WI38 (cell line): ENCODE results near the gene NLRP5.

Experiments
- H3K4me3 ChIP-seq: 2 replicates; pipeline ENCODE4 v1.5.1; 2011; ENCODE audit warnings: low read depth, mild to moderate bottlenecking, control low read depth, low read length
- TF ChIP-seq, protein P1 (sequence below): IDR thresholded peaks from 2 replicates; pipeline ENCODE4 v1.5.1; 2012; ENCODE audit warnings: low read depth, mild to moderate bottlenecking, control low read depth, low read length

NLRP5 gene

DNA sequence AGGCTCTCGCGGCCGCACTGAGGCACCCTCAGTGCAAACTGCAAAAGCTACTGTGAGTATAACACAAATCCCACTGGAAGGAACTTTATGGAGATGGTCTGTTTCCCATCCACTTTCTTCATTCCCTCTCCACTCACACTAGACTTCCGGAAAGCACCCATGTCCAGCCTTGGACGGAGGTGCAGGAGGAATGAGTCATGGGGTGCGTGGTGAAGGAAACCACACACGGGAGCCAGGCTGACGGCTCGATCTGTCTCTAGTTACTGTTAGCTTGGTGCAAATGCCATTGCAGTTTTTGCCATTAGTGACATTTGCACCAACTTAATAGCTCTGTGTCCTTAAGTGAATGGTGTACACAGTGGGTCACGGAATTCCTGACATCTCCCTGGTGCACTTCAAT, 24.4 kb upstream of the NLRP5 start:
- H3K4me3 ChIP-seq: no peak overlapping the region
- TF ChIP-seq, protein P1, sequence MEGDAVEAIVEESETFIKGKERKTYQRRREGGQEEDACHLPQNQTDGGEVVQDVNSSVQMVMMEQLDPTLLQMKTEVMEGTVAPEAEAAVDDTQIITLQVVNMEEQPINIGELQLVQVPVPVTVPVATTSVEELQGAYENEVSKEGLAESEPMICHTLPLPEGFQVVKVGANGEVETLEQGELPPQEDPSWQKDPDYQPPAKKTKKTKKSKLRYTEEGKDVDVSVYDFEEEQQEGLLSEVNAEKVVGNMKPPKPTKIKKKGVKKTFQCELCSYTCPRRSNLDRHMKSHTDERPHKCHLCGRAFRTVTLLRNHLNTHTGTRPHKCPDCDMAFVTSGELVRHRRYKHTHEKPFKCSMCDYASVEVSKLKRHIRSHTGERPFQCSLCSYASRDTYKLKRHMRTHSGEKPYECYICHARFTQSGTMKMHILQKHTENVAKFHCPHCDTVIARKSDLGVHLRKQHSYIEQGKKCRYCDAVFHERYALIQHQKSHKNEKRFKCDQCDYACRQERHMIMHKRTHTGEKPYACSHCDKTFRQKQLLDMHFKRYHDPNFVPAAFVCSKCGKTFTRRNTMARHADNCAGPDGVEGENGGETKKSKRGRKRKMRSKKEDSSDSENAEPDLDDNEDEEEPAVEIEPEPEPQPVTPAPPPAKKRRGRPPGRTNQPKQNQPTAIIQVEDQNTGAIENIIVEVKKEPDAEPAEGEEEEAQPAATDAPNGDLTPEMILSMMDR: no peak

DNA sequence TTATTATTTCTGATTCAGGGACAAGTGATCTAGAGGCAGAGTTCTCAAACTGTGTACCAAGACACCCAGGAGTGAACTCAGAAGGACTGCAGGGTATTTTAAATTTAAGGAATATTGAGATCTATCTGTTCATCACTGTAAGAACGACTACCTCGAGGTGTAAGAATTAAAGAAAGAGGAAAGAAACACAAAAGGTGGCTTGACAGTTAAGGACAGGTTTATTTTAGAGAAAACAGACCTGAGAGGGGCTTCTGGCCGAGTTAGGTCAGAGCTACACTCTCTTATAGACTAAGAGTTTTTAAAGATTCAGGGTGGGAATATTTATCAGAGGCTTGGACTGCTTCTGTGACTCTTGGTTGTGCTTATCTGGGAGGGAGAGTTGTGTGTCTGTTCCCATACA, 12.6 kb upstream of the NLRP5 start:
- no peak overlapping the region for H3K4me3 ChIP-seq
- TF ChIP-seq, protein P1: no peak

DNA sequence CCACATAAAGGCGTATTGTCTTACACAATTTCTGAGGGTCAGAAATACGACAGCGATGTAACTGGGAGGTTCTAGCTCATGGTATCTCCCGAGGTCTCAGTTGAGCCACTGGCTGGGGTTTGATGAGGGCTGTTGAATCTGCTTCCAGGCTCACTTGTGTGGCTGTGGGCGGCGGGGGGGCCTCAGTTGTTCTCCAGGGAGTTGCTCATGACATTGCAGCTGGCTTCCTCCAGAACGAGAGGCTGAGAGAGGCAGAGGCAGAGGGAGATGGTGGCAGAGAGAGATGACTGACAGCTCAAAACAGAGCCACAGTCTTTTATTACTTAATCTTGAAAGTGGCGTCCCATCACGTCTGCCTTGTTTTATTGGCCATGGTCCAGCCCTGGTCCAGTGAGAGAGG, 6.2 kb upstream of the NLRP5 start:
- TF ChIP-seq, protein P1: no peak
- H3K4me3 ChIP-seq: no peak overlapping the region

DNA sequence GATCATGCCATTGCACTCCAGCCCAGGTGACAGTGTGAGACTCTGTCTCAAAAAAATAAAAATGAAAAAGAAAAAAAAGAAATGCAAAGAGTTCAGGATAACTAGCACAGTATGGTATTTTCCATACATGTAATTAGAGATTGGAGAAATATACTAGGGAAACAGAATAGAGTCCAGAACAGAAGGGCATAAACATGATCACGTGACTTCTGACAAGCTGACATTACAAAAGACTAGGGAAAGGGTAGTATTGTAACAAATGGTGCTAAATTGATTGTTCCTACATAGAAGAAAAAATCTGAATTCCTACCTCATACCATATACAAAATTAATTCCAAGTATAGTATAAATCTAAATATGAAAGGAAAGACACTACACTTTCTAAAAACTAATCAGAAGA, 1.3 kb upstream of the NLRP5 start:
- no peak overlapping the region for H3K4me3 ChIP-seq
- TF ChIP-seq, protein P1: no peak

DNA sequence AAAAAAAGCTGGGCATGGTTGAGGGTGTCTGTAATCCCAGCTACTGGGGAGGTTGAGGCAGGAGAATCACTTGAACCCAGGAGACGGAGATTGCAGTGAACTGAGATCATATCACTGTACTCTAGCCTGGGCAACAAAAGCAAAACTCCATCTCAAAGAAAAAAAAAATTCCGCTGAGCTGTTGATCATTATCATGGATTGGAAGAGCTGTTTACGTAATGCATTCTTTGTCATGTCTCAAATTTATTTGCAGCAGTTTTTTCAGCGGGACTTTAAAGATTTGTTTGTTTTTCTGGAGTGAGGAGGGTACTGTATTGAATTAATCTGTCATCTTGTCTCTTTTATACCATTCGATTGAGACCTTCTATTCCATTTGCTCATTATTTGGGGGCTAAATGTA, 4.3 kb downstream of the NLRP5 start:
- TF ChIP-seq, protein P1: no peak
- no peak overlapping the region for H3K4me3 ChIP-seq

DNA sequence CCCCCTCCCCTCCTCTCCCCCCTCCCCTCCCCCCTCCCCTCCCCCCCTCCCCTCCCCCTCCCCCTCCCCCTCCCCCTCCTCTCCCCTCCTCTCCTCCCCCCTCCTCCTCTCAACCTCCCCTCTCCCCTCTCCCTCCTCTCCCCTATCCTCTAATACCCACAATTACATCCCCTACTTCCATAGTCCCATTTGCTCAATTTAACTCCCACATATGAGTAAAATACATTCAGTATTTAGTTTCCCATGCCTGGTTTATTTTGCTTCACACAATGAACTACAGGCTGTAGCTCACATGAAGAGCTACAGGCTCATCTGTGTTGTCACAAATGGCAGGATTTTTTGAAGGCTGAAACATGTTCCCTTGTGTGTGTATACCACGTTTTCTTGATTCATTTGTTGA, 6.9 kb downstream of the NLRP5 start:
- H3K4me3 ChIP-seq: no peak overlapping the region
- TF ChIP-seq, protein P1: no peak

DNA sequence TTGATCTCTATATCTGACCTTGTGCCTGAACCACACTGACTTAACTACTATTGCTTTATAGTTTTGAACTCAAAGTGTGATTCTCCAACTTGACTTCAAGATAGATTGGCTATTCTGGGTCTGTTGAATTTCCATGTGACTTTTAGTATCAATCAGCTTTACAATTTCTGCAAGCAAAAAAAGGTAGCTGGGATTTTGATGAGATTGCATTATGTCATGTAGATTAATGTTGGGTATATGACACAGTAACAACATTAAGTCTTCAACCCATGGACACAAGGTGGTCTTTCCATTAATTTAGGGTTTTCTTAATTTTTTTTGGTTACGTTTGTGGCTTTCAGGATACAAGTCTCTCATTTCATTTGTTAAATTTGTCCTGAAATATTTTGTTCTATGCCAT, 28.2 kb downstream of the NLRP5 start:
- TF ChIP-seq, protein P1: no peak
- no peak overlapping the region for H3K4me3 ChIP-seq
